NCI-H226 (cell line): ENCODE results near the gene PEX7.
"Not testable (repeated sequence)": the region's sequence is repeated elsewhere in the genome, so short reads cannot be mapped to it uniquely, and the experiment has no call there.

Source experiments
- DNase-seq: peaks from one replicate; pipeline ENCODE4 v3.0.0-alpha.2; 2015

Gene PEX7, protein sequence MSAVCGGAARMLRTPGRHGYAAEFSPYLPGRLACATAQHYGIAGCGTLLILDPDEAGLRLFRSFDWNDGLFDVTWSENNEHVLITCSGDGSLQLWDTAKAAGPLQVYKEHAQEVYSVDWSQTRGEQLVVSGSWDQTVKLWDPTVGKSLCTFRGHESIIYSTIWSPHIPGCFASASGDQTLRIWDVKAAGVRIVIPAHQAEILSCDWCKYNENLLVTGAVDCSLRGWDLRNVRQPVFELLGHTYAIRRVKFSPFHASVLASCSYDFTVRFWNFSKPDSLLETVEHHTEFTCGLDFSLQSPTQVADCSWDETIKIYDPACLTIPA

GRCh38 chr6:136822376-136823127, at the start of gene PEX7:
Gene PEX7, plus strand, starts transcription at chr6:136822592. Its CDS starts 74 bp downstream, at chr6:136822666.
- DNase-seq, result peak; percentile 84

GRCh38 chr6:136772685-136773472, 49.5 kb upstream of the PEX7 start:
- peak; percentile 31 for DNase-seq

DNA sequence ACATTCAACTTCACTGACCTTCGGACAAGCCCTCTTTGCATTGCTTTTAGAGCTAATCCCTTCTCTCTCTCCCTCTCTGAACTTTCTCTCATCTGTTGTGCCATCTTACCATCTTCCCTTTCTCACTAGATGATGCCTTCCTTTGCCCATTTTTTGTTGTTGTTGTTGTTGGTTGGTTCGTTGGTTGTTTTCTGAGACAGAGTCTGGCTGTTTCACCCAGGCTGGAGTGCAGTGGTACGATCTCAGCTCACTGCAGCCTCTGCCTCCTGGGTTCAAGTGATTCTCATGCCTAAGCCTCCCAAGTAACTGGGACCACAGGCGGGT, 49.0 kb upstream of the PEX7 start:
- no peak for DNase-seq

GRCh38 chr6:136774228-136775041, 48.0 kb upstream of the PEX7 start:
- DNase-seq, result peak; percentile 53

GRCh38 chr6:136775081-136775480, 47.3 kb upstream of the PEX7 start:
- DNase-seq, result no peak

DNA sequence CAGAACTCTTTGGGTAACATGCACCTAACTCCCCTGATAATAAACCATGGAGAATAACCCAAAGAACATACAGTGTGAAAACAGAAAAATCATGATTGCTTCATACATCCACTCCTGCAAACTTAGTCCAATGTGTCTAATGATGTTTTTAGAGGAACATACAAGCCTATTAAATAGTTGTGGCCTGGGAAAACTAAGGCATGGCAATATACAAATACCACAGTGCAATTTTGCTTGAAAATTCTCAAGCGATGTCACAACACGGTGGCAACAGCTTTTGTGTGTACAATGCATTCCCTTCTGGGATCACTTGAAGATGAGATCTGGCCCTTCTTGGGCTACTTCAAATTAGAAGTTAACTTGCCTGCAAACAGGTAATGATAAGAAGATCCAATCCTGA, 46.8 kb upstream of the PEX7 start:
- DNase-seq, result no peak

DNA sequence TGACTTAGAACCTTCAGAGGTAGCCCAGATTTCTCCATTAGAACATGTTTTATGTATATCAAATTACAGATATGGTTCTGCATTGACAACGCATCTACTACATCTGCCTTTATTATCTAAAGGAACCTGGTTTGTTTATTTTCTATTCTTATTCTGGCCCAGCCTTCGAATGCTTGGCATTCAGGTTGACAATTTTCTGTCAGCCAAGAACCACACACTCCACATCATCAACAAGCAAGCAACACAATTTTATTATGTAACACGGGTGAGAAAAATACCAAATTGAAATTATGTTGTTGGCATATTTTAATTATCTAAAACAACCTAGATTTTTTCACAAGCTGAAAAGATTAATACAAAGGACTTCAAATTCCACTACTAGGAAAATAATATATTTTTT, 44.7 kb upstream of the PEX7 start:
- DNase-seq, result no peak

DNA sequence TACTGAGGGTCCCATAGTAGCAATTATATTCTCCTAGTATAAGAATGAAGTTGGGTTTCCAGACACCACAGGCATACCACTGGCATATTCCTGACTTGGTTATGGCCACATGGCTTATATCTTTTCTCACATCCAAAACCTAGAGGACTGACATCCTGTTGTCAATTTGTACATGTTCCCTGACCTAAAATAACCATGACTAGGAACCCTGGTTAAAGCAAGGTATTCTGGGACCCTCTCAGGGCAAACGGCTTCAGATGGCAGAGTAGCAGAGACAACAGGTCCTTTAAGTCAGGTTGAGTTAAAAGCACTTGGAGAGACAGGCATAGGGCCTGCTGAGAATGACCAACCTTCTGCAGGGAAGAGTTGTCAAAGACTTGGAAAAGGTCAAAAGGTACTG, 42.7 kb upstream of the PEX7 start:
- no peak for DNase-seq

GRCh38 chr6:136780972-136781371, 41.4 kb upstream of the PEX7 start:
- DNase-seq, result no peak

DNA sequence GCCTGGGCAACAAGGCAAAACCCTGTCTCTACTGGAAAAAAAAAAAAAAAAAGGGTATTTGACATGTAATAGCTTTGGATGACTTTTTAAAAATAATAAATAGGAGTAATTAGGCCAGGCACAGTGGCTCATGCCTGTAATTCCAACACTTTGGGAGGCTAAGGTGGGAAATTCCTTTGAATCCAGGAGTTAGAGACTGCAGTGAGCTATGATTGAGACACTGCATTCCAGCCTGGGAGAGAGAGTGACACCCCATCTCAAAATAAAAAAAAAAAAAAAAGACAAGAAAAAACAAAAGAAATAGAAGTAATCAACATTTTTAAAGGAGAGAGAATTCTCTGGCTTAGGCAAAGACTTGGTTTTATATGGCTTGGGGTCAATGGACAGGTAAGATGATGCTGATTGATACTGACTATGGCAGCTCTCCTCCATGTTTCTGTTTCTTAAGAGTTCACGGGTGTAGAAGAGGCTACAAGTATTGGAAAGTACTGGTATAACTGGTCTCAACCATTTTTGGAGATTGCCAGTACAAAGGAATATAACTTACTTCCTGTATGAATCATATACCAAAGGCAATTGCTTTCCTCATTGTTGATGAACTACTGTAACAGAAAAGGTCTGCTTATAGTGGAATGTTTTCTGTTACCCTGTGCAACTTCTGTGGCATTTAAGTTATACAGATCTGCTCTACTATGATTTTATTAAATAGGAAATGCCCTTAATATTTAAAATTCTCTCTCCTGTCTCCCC, 40.2 kb upstream of the PEX7 start:
- peak; percentile 59 for DNase-seq

DNA sequence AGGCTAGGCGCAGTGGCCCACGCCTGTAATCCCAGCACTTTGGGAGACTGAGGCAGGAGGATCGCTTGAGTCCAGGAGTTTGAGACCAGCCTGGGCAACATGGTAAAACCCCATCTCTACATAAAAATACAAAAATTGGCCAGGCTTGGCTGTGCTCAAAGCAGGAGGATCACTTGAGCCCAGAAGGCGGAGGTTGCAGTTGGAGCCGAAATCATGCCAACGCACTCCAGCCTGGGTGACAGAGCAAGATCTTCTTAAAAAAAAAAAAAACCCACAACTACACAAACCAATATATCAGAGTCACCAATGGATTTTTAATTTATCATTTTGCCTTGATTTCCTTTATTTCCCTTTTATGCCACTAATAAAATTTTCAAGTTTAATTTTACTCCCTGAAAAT, 39.4 kb upstream of the PEX7 start:
- DNase-seq, result no peak

DNA sequence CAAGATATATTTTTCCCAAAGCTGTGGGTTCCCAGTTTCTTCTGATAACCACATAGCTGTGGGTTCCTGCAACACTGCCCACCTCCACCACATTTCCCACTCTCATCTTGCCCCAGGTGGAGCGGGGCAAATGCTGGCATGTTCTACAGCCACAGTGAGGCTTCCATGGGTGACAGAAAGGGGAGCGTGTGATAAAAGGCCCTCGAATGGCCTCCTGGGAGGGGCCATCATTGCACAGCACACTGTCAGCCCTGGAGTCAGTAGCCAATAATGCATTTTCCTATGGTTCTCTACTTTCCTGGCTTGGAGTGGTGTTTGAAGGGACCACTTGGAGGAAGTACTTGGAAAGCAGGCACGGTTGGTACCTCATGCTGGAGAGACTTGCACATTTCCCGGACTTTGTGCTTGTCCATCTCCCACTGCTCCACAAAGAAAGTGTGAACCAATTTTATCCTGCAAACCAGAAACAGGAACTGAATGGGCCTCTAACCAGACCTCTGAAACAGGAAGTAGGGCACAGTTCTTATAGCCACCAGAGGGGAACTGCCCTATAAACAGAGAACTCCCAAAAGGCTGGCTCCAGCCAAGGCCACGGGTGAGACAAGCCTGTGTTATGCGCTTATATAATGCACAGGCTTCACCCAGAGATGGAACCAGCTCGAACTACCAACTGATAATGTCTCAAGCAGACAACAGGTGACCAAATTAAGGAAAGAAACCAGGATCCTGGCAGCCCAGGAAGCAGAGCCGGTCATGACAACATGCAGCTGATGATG, 38.7 kb upstream of the PEX7 start:
- no peak for DNase-seq

DNA sequence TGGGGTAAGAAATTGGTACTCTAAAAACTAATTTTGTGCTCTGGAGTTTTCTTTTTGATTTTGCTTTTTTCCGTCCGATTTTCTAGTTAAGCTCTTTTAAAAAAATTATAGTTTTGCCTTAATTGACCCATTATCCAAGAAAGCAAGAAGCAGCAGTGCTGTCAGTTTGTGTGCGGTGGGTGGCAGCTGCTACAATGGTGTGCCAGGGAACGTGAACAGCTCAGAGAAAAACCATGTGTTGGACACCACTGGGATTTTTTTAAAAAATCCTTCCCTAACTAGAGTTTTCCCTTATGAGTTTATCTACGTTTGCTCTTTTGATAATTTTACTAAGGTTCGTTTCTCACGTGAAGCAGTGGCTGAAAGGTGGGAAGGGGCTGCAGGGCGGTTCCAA, 38.1 kb upstream of the PEX7 start:
- no peak for DNase-seq

- DNase-seq, result no peak
Measured at GRCh38 chr6:136784910-136785746, 37.3 kb upstream of the PEX7 start.

GRCh38 chr6:136786658-136787057, 35.7 kb upstream of the PEX7 start:
- DNase-seq, result no peak

GRCh38 chr6:136787726-136788068, 34.7 kb upstream of the PEX7 start:
- no peak for DNase-seq

DNA sequence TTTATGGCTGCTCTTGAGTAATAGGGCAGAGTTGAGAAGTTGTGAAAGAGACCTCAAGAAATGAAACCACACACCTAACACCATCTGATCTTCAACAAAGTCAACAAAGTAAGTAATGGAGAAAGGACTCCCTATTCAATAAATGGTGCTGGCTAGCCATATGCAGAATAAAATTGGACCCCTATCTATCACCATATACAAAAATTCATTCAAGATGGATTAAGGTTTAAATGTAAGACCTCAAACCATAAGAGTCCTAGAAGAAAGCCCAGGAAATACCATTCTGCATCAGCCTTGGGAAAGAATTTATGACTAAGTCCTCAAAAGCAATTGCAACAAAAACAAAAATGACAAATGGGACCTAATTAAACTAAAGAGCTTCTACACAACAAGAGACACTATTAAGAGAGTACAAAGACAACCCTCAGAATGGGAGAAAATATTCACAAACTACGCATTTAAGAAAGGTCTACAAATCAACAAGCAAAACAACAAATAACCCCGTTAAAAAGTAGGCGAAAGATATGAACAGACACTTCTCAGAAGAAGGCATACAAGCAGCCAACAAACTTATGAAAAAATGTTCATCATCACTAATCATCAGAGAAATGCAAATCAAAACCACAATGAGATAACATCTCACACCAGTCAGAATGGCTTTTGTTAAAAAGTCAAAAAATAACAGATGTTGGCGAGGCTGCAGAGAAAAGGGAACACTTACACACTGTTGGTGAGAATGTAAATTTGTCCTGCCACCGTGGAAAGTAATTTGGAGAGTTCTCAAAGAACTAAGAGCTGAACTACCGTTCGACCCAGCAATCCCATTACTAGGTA, 34.1 kb upstream of the PEX7 start:
- peak; percentile 39 for DNase-seq

DNA sequence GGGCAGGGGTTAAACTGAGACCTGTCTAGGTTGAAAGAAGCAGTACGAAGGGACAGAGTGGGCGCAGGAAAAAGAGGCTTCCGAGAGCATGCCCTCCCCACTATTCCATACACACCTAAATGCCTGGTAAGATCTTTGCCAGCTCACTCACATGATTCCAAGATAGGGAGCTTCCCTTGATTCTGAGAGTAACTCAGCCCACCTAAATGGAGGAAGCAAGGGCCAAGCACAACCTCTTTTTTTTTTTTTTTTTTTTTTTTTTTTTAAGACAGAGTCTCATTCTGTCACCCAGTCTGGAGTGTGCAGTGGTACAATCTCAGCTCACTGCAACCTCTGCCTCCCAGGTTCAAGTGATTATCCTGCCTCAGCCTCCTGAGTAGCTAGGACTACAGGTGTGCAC, 33.0 kb upstream of the PEX7 start:
- not testable (repeated sequence) for DNase-seq
